ENCODE measurements around the gene SLC10A7. TPM values are rescaled to one million over a fixed set of nuclear protein-coding genes. Genes with fewer than 3 reads are reported as not detected.

Gene SLC10A7
- total and polyA plus RNA-seq, 7 donors, result 1.3 to 5.7 (median 3.9) TPM

DNA sequence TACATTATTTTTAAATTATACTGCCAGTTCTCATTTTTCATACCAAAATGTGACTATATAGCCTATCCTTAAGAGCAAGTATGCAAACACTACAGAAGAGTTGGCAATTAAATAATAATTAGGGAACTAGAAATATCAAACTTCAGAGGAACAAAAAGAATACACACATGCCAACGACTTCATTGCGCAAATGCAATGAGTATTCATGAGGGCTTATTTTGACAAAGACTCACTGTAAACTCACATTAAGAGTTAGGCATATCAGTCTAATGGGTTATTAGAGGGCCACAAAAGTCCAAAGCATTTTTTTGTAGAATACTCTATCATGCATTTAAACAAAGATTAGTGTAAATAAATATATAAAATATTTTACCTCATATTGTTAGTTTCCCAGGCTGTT is 31.6 kb downstream of the SLC10A7 start:
- 86 to 92% (median 87%) methylated on average over 2 of the region's 2 CpGs for WGBS, 3 donors
- Histone ChIP-seq H3K4me1 (no peaks in the 10 kb centered on the region), H3K27me3 (ENCODE audit: insufficient read depth in 3 of 3, low read length in 2 of 3) (no peaks in the 10 kb centered on the region), H3K27ac (no peak overlapping the region), H3K36me3 (ENCODE audit: insufficient read depth in 1 of 2, low read depth in 1 of 2) (no peaks in the 10 kb centered on the region), H3K4me3 (no peak overlapping the region), H3K9me3 (no peaks in the 10 kb centered on the region)
- DNase-seq (no peak), ATAC-seq (no peak)
- intact Hi-C loops (cut with DNase I), result no loop called here
- TF ChIP-seq, protein P1, sequence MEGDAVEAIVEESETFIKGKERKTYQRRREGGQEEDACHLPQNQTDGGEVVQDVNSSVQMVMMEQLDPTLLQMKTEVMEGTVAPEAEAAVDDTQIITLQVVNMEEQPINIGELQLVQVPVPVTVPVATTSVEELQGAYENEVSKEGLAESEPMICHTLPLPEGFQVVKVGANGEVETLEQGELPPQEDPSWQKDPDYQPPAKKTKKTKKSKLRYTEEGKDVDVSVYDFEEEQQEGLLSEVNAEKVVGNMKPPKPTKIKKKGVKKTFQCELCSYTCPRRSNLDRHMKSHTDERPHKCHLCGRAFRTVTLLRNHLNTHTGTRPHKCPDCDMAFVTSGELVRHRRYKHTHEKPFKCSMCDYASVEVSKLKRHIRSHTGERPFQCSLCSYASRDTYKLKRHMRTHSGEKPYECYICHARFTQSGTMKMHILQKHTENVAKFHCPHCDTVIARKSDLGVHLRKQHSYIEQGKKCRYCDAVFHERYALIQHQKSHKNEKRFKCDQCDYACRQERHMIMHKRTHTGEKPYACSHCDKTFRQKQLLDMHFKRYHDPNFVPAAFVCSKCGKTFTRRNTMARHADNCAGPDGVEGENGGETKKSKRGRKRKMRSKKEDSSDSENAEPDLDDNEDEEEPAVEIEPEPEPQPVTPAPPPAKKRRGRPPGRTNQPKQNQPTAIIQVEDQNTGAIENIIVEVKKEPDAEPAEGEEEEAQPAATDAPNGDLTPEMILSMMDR (IDR thresholded peaks at IDR 0.05), result no peak

DNA sequence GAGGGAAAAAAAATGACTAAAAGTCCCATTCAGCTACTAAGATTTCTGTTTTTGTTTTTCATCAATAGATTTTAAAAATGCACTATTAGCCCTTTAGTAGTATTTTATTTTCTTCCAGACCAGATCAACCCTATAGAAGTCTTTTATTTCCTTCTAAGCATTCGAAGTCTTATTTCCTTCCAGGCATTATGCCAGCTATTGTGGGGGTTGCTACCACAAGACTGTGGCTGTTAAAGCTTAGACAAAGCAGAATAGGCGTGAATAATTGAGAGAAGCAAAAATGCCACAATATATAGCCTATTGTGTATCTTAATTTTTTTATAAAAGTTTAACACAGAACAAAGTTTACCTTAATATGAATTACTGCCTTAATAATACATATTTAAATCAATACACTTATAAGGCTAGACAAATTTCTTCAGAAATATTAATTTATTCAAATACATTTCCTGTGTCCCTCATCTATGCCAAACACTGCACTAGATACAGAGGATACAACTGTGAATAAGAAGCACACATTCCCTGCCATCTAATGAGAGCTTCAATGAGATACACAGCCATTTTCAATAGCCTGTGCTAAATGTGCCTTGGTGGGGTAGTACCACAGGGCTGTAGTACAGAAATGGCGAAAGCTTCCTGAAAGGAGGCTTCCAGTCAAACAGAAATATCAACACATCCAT is 33.1 kb downstream of the SLC10A7 start:
- ATAC-seq (no peak), DNase-seq (no peak)
- no peaks in the 10 kb centered on the region for H3K36me3 ChIP-seq (ENCODE audit: insufficient read depth in 1 of 2, low read depth in 1 of 2)
- H3K4me3 ChIP-seq, result no peak overlapping the region
- H3K27ac ChIP-seq, result no peak overlapping the region
- peaks cover 2% of the 10 kb centered on the region for H3K9me3 ChIP-seq
- H3K27me3 ChIP-seq (ENCODE audit: insufficient read depth in 3 of 3, low read length in 2 of 3), result no peaks in the 10 kb centered on the region
- H3K4me1 ChIP-seq, result no peaks in the 10 kb centered on the region
- 63 to 73% (median 64%) methylated on average over 3 of the region's 3 CpGs for WGBS, 3 donors
- intact Hi-C loops (cut with DNase I), result no loop called here
- TF ChIP-seq, protein P1 (IDR thresholded peaks at IDR 0.05), result no peak

DNA sequence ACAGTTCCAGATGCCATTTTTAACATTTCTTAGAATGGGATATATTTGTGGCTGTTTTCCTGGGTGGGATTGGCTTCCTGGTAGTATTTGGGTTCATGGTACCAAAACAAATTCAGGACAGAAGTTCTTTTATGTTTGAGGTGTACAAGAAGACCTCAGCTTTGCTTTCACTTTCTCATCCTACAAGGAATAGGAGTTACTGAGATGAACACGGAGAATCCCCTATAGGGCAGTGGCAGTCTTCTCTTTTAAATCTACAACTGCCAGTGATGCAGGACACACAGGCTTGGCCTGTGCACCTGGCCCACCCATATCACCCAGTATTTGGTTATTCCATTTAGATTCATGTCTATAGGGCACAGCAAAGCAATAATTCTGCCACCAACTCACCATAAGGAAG is 35.2 kb downstream of the SLC10A7 start:
- DNase-seq (no peak), ATAC-seq (no peak)
- Histone ChIP-seq H3K27ac (no peak overlapping the region), H3K4me3 (no peak overlapping the region), H3K4me1 (no peaks in the 10 kb centered on the region), H3K9me3 (peaks cover 11% of the 10 kb centered on the region), H3K36me3 (ENCODE audit: insufficient read depth in 1 of 2, low read depth in 1 of 2) (no peaks in the 10 kb centered on the region), H3K27me3 (ENCODE audit: insufficient read depth in 3 of 3, low read length in 2 of 3) (no peaks in the 10 kb centered on the region)
- 90 to 96% (median 90%) methylated on average over 1 of the region's 1 CpG for WGBS, 3 donors
- TF ChIP-seq, protein P1 (IDR thresholded peaks at IDR 0.05), result no peak
- intact Hi-C loops (cut with DNase I), result no loop called here

DNA sequence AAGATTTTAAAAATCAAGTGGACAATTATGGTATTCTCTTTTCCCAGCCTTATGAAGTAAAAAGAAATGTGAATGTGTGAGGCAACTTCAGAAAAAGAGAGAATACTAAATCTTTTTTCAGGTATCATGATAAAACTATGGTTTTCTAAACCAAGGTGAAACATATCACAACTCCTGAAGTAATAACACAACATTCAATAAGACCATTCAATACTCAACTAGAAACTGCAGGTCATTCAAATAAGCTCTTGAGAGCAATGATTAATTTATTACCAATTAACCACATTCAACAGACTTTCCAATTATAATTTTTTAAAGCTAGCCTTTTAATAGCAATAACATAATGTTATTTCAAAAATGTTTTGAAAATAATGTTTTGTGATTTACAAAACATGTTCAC is 35.8 kb downstream of the SLC10A7 start:
- TF ChIP-seq, protein P1 (IDR thresholded peaks at IDR 0.05), result no peak
- ATAC-seq (no peak), DNase-seq (no peak)
- no peak overlapping the region for H3K4me3 ChIP-seq
- intact Hi-C loops (cut with DNase I), result no loop called here
- no peaks in the 10 kb centered on the region for H3K4me1 ChIP-seq
- no peaks in the 10 kb centered on the region for H3K27me3 ChIP-seq (ENCODE audit: insufficient read depth in 3 of 3, low read length in 2 of 3)
- H3K36me3 ChIP-seq (ENCODE audit: insufficient read depth in 1 of 2, low read depth in 1 of 2), result no peaks in the 10 kb centered on the region
- H3K9me3 ChIP-seq, result peaks cover 11% of the 10 kb centered on the region
- H3K27ac ChIP-seq, result no peak overlapping the region

DNA sequence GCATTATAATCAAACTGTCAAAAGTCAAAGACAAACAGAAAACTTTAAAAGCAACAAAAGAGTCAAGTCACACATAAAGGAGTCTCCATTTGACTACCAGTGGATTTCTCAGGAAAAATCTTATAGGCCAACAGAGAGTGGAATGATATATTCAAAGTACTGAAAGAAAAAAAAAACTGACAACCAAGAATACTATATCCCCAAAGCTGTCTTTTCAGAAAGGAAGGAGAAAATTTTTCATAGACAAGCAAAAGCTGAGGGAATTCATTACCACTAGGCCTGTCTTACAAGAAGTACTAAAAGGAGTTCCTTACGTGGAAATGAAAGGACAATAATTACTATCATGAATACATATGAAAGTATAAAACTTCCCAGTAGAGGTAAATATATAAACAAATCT is 39.0 kb downstream of the SLC10A7 start:
- Histone ChIP-seq H3K4me3 (no peak overlapping the region), H3K36me3 (ENCODE audit: insufficient read depth in 1 of 2, low read depth in 1 of 2) (no peaks in the 10 kb centered on the region), H3K9me3 (peaks cover 11% of the 10 kb centered on the region), H3K4me1 (no peaks in the 10 kb centered on the region), H3K27me3 (ENCODE audit: insufficient read depth in 3 of 3, low read length in 2 of 3) (no peaks in the 10 kb centered on the region), H3K27ac (no peak overlapping the region)
- no peak for ATAC-seq
- TF ChIP-seq, protein P1 (IDR thresholded peaks at IDR 0.05), result no peak
- intact Hi-C loops (cut with DNase I), result no loop called here
- WGBS, 3 donors, result 97 to 100% (median 98%) methylated on average over 1 of the region's 1 CpG
- no peak for DNase-seq
